ENCODE results near the gene NENF.
"Not testable (repeated sequence)": the region's sequence is repeated elsewhere in the genome, so short reads cannot be mapped to it uniquely, and the experiment has no call there.

Gene NENF

GRCh38 chr1:212395678-212396437 lies 36.9 kb upstream of the NENF start:
- WGBS = 90% methylated on average over 1 of the region's 6 CpGs
- not testable (repeated sequence) for H3K14ac ChIP-seq (ENCODE audit: low read length in 2 of 2); H3K4me1 ChIP-seq (ENCODE audit: control insufficient read depth, insufficient read depth, low read depth, low read length)

GRCh38 chr1:212396638-212397037 lies 36.1 kb upstream of the NENF start:
- H2BK5ac ChIP-seq (ENCODE audit: low read depth, low read length, poor library complexity, severe bottlenecking) = no peak overlapping the region
- H2BK15ac ChIP-seq (ENCODE audit: low read depth, poor library complexity, severe bottlenecking) = no peak overlapping the region
- H3K9ac ChIP-seq (ENCODE audit: low read length) = no peak overlapping the region
- no peaks in the 10 kb centered on the region for H3K27me3 ChIP-seq (ENCODE audit: control insufficient read depth in 1 of 2, insufficient read depth in 1 of 2, low read length in 2 of 2)
- no peak overlapping the region for H3K27ac ChIP-seq (ENCODE audit: low read length, poor library complexity, severe bottlenecking)
- no peak overlapping the region for H2AK5ac ChIP-seq (ENCODE audit: low read length, severe bottlenecking)
- H4K91ac ChIP-seq (ENCODE audit: low read length) = no peak overlapping the region
- WGBS = no CpG with 5 or more reads among the region's 3 CpGs
- no peak overlapping the region for H3K4me2 ChIP-seq (ENCODE audit: low read length, poor library complexity, severe bottlenecking)
- H3K9me3 ChIP-seq (ENCODE audit: control insufficient read depth, low read length) = peaks cover 23% of the 10 kb centered on the region
- H2BK120ac ChIP-seq (ENCODE audit: low read depth, low read length) = no peak overlapping the region
- peaks cover 5% of the 10 kb centered on the region for H3K79me1 ChIP-seq (replicated peaks; ENCODE audit: low read length, poor library complexity, severe bottlenecking)
- H3K14ac ChIP-seq (ENCODE audit: low read length in 2 of 2) = no peak overlapping the region
- H3K4ac ChIP-seq (ENCODE audit: low read depth in 1 of 2, low read length in 2 of 2) = no peak overlapping the region
- H3K18ac ChIP-seq (ENCODE audit: low read depth in 1 of 2, low read length in 2 of 2) = no peak overlapping the region
- peak; percentile 12 for DNase-seq
- no peak overlapping the region for H4K8ac ChIP-seq (ENCODE audit: low read length)
- no peak overlapping the region for H3K4me3 ChIP-seq (ENCODE audit: insufficient read depth in 1 of 2, low read depth in 1 of 2, low read length in 2 of 2)
- H3K4me1 ChIP-seq (ENCODE audit: control insufficient read depth, insufficient read depth, low read depth, low read length) = no peaks in the 10 kb centered on the region
- H2BK12ac ChIP-seq (ENCODE audit: low read length in 2 of 2) = no peak overlapping the region
- H3K23ac ChIP-seq (ENCODE audit: low read length in 2 of 2) = no peak overlapping the region
- H3K36me3 ChIP-seq (ENCODE audit: control insufficient read depth in 1 of 2, insufficient read depth in 2 of 2, low read depth in 1 of 2, low read length in 2 of 2) = no peaks in the 10 kb centered on the region
- no peak overlapping the region for H2AFZ ChIP-seq (ENCODE audit: low read depth, low read length)

More at GRCh38 chr1:212395678-212396437, 36.9 kb upstream of the NENF start:
- not testable (repeated sequence) for H3K4me3 ChIP-seq (ENCODE audit: insufficient read depth in 1 of 2, low read depth in 1 of 2, low read length in 2 of 2); H2BK12ac ChIP-seq (ENCODE audit: low read length in 2 of 2); H3K27ac ChIP-seq (ENCODE audit: low read length, poor library complexity, severe bottlenecking); H3K9ac ChIP-seq (ENCODE audit: low read length); H4K8ac ChIP-seq (ENCODE audit: low read length); H3K4ac ChIP-seq (ENCODE audit: low read depth in 1 of 2, low read length in 2 of 2); H3K36me3 ChIP-seq (ENCODE audit: control insufficient read depth in 1 of 2, insufficient read depth in 2 of 2, low read depth in 1 of 2, low read length in 2 of 2); H3K27me3 ChIP-seq (ENCODE audit: control insufficient read depth in 1 of 2, insufficient read depth in 1 of 2, low read length in 2 of 2); H2AK5ac ChIP-seq (ENCODE audit: low read length, severe bottlenecking); H4K91ac ChIP-seq (ENCODE audit: low read length); H2BK120ac ChIP-seq (ENCODE audit: low read depth, low read length); DNase-seq; H2BK5ac ChIP-seq (ENCODE audit: low read depth, low read length, poor library complexity, severe bottlenecking); H3K79me1 ChIP-seq (replicated peaks; ENCODE audit: low read length, poor library complexity, severe bottlenecking); H3K18ac ChIP-seq (ENCODE audit: low read depth in 1 of 2, low read length in 2 of 2); H2BK15ac ChIP-seq (ENCODE audit: low read depth, poor library complexity, severe bottlenecking); H2AFZ ChIP-seq (ENCODE audit: low read depth, low read length); H3K4me2 ChIP-seq (ENCODE audit: low read length, poor library complexity, severe bottlenecking); H3K23ac ChIP-seq (ENCODE audit: low read length in 2 of 2)
- peaks cover 23% of the 10 kb centered on the region for H3K9me3 ChIP-seq (ENCODE audit: control insufficient read depth, low read length)

GRCh38 chr1:212397171-212397570 lies 35.5 kb upstream of the NENF start:
- no peak overlapping the region for H4K91ac ChIP-seq (ENCODE audit: low read length)

GRCh38 chr1:212401042-212401441 lies 31.7 kb upstream of the NENF start:
- Histone ChIP-seq H3K27me3 (ENCODE audit: control insufficient read depth in 1 of 2, insufficient read depth in 1 of 2, low read length in 2 of 2) (no peaks in the 10 kb centered on the region), H3K79me1 (replicated peaks; ENCODE audit: low read length, poor library complexity, severe bottlenecking) (peaks cover 5% of the 10 kb centered on the region), H3K9ac (ENCODE audit: low read length) (no peak overlapping the region), H3K27ac (ENCODE audit: low read length, poor library complexity, severe bottlenecking) (no peak overlapping the region), H2AFZ (ENCODE audit: low read depth, low read length) (no peak overlapping the region), H3K14ac (ENCODE audit: low read length in 2 of 2) (no peak overlapping the region), H4K91ac (ENCODE audit: low read length) (no peak overlapping the region), H3K4ac (ENCODE audit: low read depth in 1 of 2, low read length in 2 of 2) (no peak overlapping the region), H3K18ac (ENCODE audit: low read depth in 1 of 2, low read length in 2 of 2) (no peak overlapping the region), H2BK15ac (ENCODE audit: low read depth, poor library complexity, severe bottlenecking) (no peak overlapping the region), H2BK120ac (ENCODE audit: low read depth, low read length) (no peak overlapping the region), H2BK12ac (ENCODE audit: low read length in 2 of 2) (no peak overlapping the region), H3K23ac (ENCODE audit: low read length in 2 of 2) (no peak overlapping the region), H2AK5ac (ENCODE audit: low read length, severe bottlenecking) (no peak overlapping the region), H3K4me1 (ENCODE audit: control insufficient read depth, insufficient read depth, low read depth, low read length) (no peaks in the 10 kb centered on the region), H2BK5ac (ENCODE audit: low read depth, low read length, poor library complexity, severe bottlenecking) (no peak overlapping the region), H3K4me3 (ENCODE audit: insufficient read depth in 1 of 2, low read depth in 1 of 2, low read length in 2 of 2) (no peak overlapping the region), H3K9me3 (ENCODE audit: control insufficient read depth, low read length) (peaks cover 23% of the 10 kb centered on the region), H3K36me3 (ENCODE audit: control insufficient read depth in 1 of 2, insufficient read depth in 2 of 2, low read depth in 1 of 2, low read length in 2 of 2) (peaks cover 4 to 6% of the 10 kb centered on the region in 2 experiments), H3K4me2 (ENCODE audit: low read length, poor library complexity, severe bottlenecking) (no peak overlapping the region), H4K8ac (ENCODE audit: low read length) (no peak overlapping the region)
- no peak for DNase-seq
- WGBS = over 99% methylated on average over 4 of the region's 4 CpGs

More at GRCh38 chr1:212397171-212397570, 35.5 kb upstream of the NENF start:
- H3K4me1 ChIP-seq (ENCODE audit: control insufficient read depth, insufficient read depth, low read depth, low read length) = no peaks in the 10 kb centered on the region
- H3K4me2 ChIP-seq (ENCODE audit: low read length, poor library complexity, severe bottlenecking) = no peak overlapping the region
- peaks cover 23% of the 10 kb centered on the region for H3K9me3 ChIP-seq (ENCODE audit: control insufficient read depth, low read length)
- no peaks in the 10 kb centered on the region for H3K36me3 ChIP-seq (ENCODE audit: control insufficient read depth in 1 of 2, insufficient read depth in 2 of 2, low read depth in 1 of 2, low read length in 2 of 2)
- H3K18ac ChIP-seq (ENCODE audit: low read depth in 1 of 2, low read length in 2 of 2) = no peak overlapping the region
- DNase-seq = no peak
- no peak overlapping the region for H3K14ac ChIP-seq (ENCODE audit: low read length in 2 of 2)
- H3K27ac ChIP-seq (ENCODE audit: low read length, poor library complexity, severe bottlenecking) = no peak overlapping the region
- H2BK5ac ChIP-seq (ENCODE audit: low read depth, low read length, poor library complexity, severe bottlenecking) = no peak overlapping the region
- H3K4me3 ChIP-seq (ENCODE audit: insufficient read depth in 1 of 2, low read depth in 1 of 2, low read length in 2 of 2) = no peak overlapping the region
- H2BK120ac ChIP-seq (ENCODE audit: low read depth, low read length) = no peak overlapping the region
- H3K79me1 ChIP-seq (replicated peaks; ENCODE audit: low read length, poor library complexity, severe bottlenecking) = peaks cover 5% of the 10 kb centered on the region
- no peak overlapping the region for H4K8ac ChIP-seq (ENCODE audit: low read length)
- H2AK5ac ChIP-seq (ENCODE audit: low read length, severe bottlenecking) = no peak overlapping the region
- no peak overlapping the region for H3K23ac ChIP-seq (ENCODE audit: low read length in 2 of 2)
- no peak overlapping the region for H2BK15ac ChIP-seq (ENCODE audit: low read depth, poor library complexity, severe bottlenecking)
- no peak overlapping the region for H2BK12ac ChIP-seq (ENCODE audit: low read length in 2 of 2)
- H3K9ac ChIP-seq (ENCODE audit: low read length) = no peak overlapping the region
- 100% methylated on average over 1 of the region's 1 CpG for WGBS
- H3K4ac ChIP-seq (ENCODE audit: low read depth in 1 of 2, low read length in 2 of 2) = no peak overlapping the region
- H2AFZ ChIP-seq (ENCODE audit: low read depth, low read length) = no peak overlapping the region
- no peaks in the 10 kb centered on the region for H3K27me3 ChIP-seq (ENCODE audit: control insufficient read depth in 1 of 2, insufficient read depth in 1 of 2, low read length in 2 of 2)

Measured in mesenchymal stem cell (in vitro differentiated cells and primary cell).